MCF 10A (cell line): ENCODE data around the gene S1PR2. TPM values are rescaled to one million over a fixed set of nuclear protein-coding genes. Genes with fewer than 3 reads are reported as not detected.
A peak's percentile ranks its signal among the peaks of the same experiment; 100 is the strongest.

ENCODE experiments used
- BruUV-seq: library from RNA; stranded (reverse); fragments of 400-500 nt; replicated peaks from 2 replicates; lab custom pipeline; 2021; lab: Mats Ljungman, UMichigan
- CTCF ChIA-PET: fragments of 300-600 bp; sonication (Branson Sonifier 250); formaldehyde crosslinking; extraction: SDS; loops from one replicate; lab custom pipeline; 2021; ENCODE audit warnings: antibody characterized with exemption, inconsistent platforms; lab: Yijun Ruan, JAX
- POLR2A ChIA-PET: fragments of 300-600, 350-650 bp; sonication (Branson Sonifier 250); formaldehyde crosslinking; extraction: SDS; loops from one replicate; lab custom pipeline; 2020; ENCODE audit warnings: antibody characterized with exemption, inconsistent platforms; lab: Yijun Ruan, JAX
- DNase-seq: peaks from one replicate; pipeline ENCODE4 v3.0.0-alpha.2; 2018; ENCODE audit not compliant: unreplicated experiment
- H3K27ac Mint-ChIP-seq: one replicate; pipeline ENCODE4 v1.8.0; 2022; ENCODE audit warnings: mild to moderate bottlenecking, low read depth, mixed read lengths; ENCODE audit not compliant: unreplicated experiment
- H3K27me3 Mint-ChIP-seq: one replicate; pipeline ENCODE4 v1.8.0; 2022; ENCODE audit warnings: mixed read lengths; ENCODE audit not compliant: insufficient read depth, unreplicated experiment
- H3K36me3 Mint-ChIP-seq: one replicate; pipeline ENCODE4 v1.8.0; 2022; ENCODE audit warnings: mild to moderate bottlenecking, moderate library complexity, mixed read lengths; ENCODE audit not compliant: insufficient read depth, unreplicated experiment
- H3K4me1 Mint-ChIP-seq: one replicate; pipeline ENCODE4 v1.8.0; 2022; ENCODE audit warnings: mixed read lengths; ENCODE audit not compliant: insufficient read depth, unreplicated experiment
- H3K4me3 Mint-ChIP-seq: one replicate; pipeline ENCODE4 v1.8.0; 2022; ENCODE audit warnings: mild to moderate bottlenecking, moderate library complexity, mixed read lengths; ENCODE audit not compliant: unreplicated experiment
- H3K9me3 Mint-ChIP-seq: one replicate; pipeline ENCODE4 v1.8.0; 2022; ENCODE audit warnings: mixed read lengths; ENCODE audit not compliant: unreplicated experiment
- CTCF ChIP-seq: fragments of 200-600 bp; IDR thresholded peaks from one replicate; pipeline ENCODE4 v1.8.0; 2022; ENCODE audit warnings: antibody characterized with exemption, mild to moderate bottlenecking; ENCODE audit not compliant: unreplicated experiment
- intact Hi-C: fragments of 100-400 bp; cut with micrococcal nuclease; formaldehyde crosslinking; loops from 2 replicates; pipeline ENCODE4 v1.14.1; 2022
- total RNA-seq: library from RNA; stranded (reverse); gene quantifications from 2 replicates; pipeline ENCODE4 v1.2.3, GENCODE V29; 2022

The S1PR2 gene
- total RNA-seq, 1 experiment from 2014 or later: 0.89 TPM

- ChIA-PET POLR2A (interaction anchor here (0.7 to 3.5 kb wide), 10 partner anchors 11 to 135 kb away, joined by 3 to 33 read pairs (median 5); partner anchors contain the start of genes CDC37, ICAM4, MRPL4 and RAVER1), CTCF (interaction anchor here (0.5 to 6.3 kb wide), 24 partner anchors 9 to 350 kb away, joined by 3 to 103 read pairs (median 4); partner anchors contain the start of genes FDX2, MRPL4 and TYK2)
- intact Hi-C loops: no loop called here
- Mint-ChIP-seq H3K36me3 (peaks cover 11% of the 10 kb centered on the region), H3K27ac (no peak within 1 kb of the TSS), H3K4me1 (no peaks in the 10 kb centered on the region), H3K9me3 (no peaks in the 10 kb centered on the region), H3K27me3 (no peaks in the 10 kb centered on the region), H3K4me3 (peak within 1 kb of the TSS; percentile 68)
- no TSS peak for BruUV-seq
- DNase-seq: peak; percentile 90
- no peak for TF ChIP-seq CTCF
These were observed 39.7 kb upstream of the S1PR2 start, which contains the start of gene ICAM1 for GRCh38 chr19:10270616-10271394. ICAM1 (plus strand) TSS chr19:10271120; CDS start chr19:10271160, 40 bp downstream.

- intact Hi-C loops: no loop called here
- POLR2A ChIA-PET: interaction anchor here (1.1 to 3.5 kb wide), 8 partner anchors 10 to 136 kb away, joined by 4 to 33 read pairs (median 5); partner anchors contain the start of genes ICAM4, MRPL4 and RAVER1
- no peaks in the 10 kb centered on the region for H3K9me3 Mint-ChIP-seq
- H3K27me3 Mint-ChIP-seq: no peaks in the 10 kb centered on the region
- no TSS peak for BruUV-seq
- no peak overlapping the region for H3K27ac Mint-ChIP-seq
- H3K4me1 Mint-ChIP-seq: no peaks in the 10 kb centered on the region
- TF ChIP-seq CTCF: no peak
- H3K4me3 Mint-ChIP-seq: peak overlapping the region; percentile 68
- DNase-seq: peak; percentile 25
- peaks cover 9% of the 10 kb centered on the region for H3K36me3 Mint-ChIP-seq
- CTCF ChIA-PET: interaction anchor here (0.5 to 6.3 kb wide), 16 partner anchors 9 to 350 kb away, joined by 3 to 103 read pairs (median 4); partner anchors contain the start of gene TYK2
These were observed 39.1 kb upstream of the S1PR2 start for GRCh38 chr19:10270180-10270615.

- CTCF ChIA-PET: interaction anchor here (0.5 to 6.3 kb wide), 25 partner anchors 10 to 1946 kb away, joined by 3 to 103 read pairs (median 4); partner anchors contain the start of gene TYK2
- H3K27ac Mint-ChIP-seq: peak overlapping the region; percentile 16
These were observed 38.4 kb upstream of the S1PR2 start for GRCh38 chr19:10269333-10270179.

More at GRCh38 chr19:10269333-10270179, 38.4 kb upstream of the S1PR2 start:
- Mint-ChIP-seq H3K4me1 (no peaks in the 10 kb centered on the region), H3K36me3 (peaks cover 3% of the 10 kb centered on the region), H3K9me3 (no peaks in the 10 kb centered on the region), H3K4me3 (peak overlapping the region; percentile 54), H3K27me3 (no peaks in the 10 kb centered on the region)
- POLR2A ChIA-PET: interaction anchor here (0.6 to 3.5 kb wide), 10 partner anchors 10 to 137 kb away, joined by 3 to 33 read pairs (median 7); partner anchors contain the start of genes MRPL4, RAVER1 and TYK2
- TF ChIP-seq CTCF: peak; percentile 95
- intact Hi-C loops: loop anchor here (1.0 to 2.0 kb wide), 2 partner anchors 111 to 120 kb away; partner anchors contain the start of gene TYK2
- BruUV-seq: no TSS peak
- DNase-seq: peak; percentile 78
